ENCODE data around the gene LCN15.
"Not testable (repeated sequence)": the region's sequence is repeated elsewhere in the genome, so short reads cannot be mapped to it uniquely, and the experiment has no call there.

The LCN15 gene

DNA sequence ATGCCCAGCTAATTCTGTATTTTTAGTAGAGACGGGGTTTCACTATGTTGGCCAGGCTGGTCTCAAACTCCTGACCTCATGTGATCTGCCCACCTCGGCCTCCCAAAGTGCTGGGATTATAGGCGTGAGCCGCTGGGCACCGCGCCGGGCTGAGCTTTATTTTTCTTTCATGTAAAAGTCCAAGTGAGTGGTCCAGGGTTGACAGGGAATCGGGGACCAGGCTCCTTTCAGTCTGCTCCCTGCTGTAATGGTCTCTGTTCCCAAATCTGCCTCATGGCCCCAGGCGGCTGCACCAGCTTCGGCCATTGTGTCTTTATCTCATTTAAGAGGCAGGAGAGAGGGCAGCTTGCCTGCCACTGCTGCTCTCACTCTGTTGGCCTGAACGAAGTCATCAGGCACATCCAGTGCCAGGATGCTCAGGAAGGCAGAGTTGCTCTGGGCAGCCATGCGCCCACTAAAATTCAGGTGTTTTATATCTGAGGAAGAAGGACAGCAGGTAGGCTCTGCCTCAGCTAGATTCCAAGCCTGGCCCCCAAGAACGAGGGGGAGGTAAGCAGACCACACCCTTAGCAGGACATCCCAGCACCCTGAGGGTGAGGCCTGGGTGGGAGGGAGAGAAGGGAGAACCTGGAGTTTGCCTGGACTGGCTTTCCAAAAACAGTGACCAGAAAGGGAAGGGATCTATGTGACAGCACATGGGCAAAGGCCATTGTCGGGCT is 30.1 kb upstream of the LCN15 start:
- DNase-seq, result no peak

DNA sequence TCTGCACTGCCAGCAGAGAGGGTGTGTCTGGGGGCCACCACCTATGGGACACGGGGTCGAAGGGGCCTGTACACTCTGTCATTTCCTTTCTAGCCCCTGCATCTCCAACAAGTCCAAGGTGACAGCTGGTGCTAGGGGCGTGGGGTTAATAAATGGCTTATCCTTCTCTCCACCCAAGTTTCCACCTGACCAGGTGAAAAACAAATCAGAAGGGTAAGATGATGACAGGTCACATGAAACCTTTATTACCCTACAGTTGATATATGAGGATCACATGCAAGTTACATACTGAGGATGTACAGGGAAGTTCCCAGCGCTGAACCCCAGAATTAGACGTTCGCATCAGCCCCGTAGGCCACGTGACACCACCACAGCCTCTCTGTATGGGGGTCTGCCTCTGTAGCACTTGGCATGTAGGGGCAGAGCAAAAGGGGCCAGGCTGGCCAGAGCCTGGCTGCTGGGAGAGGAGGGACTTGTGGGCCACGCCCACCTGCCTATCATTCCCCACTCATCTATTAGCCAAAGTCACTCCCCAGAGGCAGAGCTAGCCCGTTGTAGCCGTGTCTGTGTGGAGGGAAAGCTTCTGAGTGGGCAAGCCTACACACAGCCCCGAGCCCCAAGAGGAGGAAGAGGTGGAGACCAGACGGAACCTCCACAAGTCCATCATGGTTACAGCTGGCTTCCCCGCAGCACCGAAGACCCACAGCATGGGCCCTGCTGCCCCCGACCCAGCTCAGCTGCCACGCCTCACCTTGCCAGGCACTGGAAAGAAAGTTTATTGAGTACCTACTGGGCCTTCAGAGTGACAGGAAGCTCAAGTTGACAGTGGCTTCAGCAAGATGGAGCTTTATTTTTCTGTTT is 29.0 kb upstream of the LCN15 start:
- no peak for DNase-seq

DNA sequence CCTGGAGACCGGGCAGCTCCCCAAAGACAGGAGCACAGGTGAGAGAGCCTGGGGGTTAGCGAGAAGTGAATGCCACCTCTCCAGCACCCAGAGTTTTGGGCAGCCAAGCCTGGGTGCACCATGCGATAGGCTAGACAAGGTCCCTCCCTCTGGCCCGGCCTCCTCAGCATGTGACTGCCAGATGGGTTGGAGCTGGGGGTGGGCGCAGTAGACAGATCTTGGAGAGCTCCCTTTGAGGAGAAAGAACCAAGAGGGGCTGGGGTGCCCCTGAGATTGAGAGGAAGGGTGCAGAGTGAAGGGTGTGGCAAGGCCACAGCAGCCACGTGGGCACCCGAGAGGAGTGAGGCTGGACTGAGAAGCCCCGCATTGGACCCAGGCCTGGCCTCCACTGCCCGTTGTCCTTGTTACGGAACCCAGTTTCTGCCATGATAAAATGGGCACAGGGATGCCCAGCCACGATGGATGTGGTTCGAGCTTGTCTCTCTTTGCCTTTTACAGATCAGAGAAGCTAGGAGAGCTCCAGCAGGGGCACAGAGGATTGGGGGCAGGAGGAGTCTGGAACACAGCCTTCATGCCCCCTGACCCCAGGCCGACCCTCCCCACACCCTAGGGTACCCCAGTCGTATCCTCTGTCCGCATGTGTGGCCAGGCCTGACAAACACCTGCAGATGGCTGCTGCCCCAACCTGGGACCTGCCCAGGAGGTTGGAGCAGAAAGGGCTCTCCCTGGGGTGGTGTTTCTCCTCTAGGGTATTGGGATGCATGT is 28.2 kb upstream of the LCN15 start:
- no peak for DNase-seq

DNA sequence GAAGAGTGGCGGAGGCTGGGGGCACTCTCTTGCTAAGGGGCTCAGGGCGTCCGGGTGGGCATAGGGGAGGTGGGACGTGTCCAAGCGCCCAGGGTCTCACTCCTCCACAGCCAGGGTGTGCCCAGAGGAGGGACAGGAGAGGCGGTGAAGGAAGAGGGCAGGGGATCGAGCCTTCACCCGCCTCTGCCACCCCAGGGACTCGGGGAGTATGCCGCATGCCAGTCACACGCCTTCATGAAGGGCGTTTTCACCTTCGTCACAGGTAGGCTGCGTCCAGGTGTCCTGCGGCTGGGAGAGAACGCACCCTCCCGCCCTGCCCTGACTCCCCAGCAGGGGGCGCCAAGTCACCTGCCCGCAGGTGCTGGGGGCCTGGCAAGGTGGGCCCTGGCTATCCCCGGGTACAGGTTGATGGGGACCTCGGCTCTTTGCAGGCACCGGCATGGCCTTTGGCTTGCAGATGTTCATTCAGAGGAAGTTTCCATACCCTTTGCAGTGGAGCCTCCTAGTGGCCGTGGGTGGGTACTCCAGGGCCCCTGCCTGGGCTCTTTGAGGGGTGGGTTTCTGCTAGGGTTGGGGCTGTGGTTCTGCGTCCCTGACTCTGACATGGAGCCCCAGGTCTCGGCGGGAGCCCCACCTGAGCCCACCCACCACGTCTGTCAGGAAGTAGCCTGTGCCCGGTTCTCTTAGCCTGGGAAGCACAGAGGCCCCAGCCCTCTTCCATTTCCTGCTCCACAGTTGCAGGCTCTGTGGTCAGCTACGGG is 27.4 kb upstream of the LCN15 start:
- no peak for DNase-seq

DNA sequence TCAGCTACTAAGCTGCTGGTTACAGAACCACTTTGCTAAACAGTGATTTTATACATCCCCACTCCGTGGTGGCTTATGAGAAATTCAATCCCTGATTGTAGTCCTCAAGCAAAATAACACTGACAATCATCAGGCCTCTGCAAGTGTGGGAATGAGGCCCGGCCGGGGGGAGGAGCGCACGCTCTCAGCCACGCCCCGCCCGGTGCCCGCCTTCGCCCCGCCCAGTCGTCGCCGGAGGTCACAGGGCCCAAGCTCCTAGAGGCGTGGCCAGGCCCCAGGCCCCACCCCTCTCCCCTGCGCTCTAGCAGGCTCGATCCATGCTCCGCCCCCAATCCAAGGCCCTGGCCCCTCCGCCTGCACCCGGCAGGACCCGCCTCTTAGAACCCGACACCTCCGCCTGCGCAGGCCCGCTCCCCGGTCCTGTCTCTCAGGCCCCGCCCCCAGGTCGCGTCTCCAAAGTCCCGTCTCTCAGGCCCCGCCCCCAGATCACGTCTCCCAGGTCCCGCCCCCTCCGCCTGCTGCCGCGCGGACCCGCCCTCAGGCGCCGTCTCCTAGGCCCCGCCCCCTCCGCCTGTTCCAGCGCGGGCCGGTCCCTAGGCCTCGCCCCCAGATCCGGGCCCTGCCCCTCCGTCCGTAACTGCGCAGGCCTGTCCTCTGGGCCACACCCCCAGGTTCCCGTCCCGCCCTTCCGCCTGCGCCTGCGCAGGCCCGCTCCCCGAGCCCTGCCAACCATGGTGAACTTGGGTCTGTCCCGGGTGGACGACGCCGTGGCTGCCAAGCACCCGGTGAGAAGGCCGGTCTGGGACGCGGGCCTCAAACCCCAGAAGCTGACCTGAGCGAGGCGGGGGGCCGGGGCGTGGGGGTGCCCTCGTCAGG is 26.6 kb upstream of the LCN15 start, which contains the start of gene TMEM141:
Gene TMEM141, plus strand, starts transcription at position 705 of the 876 bp plus-strand sequence. Its CDS starts 27 bp downstream, at position 732.
- DNase-seq, result peak; percentile 98

DNA sequence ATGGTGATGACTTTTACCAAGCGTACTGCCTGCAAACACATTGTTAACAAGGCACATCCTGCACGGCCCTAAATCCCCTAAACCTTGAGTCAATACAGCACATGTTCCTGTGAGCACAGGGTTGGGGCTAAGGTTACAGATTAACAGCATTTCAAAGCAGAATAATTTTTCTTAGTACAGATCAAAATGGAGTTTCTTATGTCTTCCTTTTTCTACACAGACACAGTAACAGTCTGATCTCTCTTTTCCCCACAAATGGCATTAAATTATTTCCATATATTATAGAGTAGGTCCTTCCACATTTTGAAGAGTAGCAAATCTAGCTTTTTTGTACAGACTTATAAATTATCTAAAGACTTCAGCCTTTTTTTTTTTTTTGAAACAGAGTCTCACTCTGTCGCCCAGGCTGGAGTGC is 25.2 kb upstream of the LCN15 start:
- DNase-seq, result no peak

DNA sequence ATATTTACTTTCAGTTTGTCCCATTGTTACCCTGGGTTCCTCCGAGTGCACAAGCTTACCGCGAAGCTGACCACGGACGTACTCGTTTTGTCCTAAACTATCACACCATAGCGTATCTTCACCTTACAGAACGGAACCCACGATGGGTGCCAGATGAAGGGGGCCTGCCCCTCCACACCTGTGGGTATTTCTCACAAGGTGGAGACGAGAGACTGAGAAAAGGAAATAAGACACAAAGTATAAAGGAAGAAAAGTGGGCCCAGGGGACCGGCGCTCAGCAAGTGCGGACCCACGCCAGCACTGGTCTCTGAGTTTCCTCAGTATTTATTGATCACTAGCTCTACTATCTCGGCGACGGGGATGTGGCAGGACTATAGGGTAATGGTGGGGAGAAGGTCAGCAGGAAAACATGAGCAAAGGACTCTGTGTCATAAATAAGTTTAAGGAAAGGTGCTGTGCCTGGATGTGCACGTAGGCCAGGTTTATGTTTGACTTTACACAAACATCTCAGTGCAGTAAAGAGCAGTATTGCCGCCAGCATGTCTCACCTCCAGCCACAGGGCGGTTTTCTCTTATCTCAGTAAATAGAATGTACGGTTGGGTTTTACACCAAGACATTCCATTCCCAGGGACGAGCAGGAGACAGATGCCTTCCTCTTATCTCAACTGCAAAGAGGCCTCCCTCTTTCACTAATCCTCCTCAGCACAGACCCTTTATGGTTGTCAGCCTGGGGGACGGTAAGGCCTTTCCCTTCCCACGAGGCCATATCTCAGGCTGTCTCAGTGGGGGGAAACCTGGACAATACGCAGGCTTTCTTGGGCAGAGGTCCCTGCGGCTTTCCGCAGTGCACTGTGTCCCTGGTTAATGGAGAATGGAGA is 24.6 kb upstream of the LCN15 start:
- not testable (repeated sequence) for DNase-seq

DNA sequence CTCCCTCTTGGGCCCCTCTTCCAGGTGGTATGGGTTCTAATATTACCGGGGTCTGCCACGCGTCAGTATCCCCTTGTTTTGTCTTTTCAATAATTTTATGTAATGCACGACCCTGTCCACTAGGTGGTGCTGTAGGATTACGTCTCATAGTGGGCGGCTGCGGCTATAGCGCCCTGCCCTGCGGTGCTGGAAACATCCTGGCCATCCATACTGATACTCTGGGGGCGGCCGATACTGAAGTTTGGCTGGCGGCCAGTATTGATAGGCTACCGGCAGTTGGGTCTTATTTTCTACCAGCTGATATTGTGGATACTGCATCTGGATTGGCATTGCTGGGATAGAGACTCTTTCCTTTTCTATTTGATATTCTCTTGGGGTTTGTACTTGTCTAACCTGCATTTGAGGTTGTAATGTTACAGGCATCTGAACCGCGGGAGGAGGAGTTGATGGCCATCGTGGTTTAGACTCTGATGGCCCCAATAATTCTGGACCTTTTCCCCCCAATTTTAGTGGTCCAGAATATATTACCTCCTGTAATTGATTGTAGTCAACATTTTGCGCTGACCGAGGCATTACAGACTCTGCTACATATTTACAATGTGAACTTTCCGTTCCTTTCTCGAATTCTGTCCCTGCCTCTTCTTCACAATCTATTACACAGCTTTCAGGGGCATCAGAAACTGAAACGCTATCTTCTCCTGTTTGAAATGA is 23.5 kb upstream of the LCN15 start:
- DNase-seq, result peak; percentile 56

DNA sequence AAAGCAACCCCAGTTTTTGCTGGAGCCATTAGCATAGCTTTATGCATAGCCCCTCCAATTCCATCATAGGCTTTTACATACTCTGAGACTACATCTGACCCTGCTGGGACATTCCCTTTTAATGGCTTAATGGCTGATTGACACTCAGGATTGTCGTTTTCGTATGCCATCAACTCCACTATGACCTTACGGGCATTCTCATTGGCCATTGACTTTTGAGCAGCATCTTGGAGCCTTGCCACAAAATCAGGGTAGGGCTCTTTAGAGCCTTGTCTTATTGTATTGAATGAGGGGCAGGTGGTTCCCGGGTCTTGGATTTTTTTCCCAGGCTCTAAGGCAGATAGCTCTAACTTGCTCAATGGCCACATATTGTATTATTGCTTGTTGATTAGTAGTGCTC is 22.7 kb upstream of the LCN15 start:
- not testable (repeated sequence) for DNase-seq

DNA sequence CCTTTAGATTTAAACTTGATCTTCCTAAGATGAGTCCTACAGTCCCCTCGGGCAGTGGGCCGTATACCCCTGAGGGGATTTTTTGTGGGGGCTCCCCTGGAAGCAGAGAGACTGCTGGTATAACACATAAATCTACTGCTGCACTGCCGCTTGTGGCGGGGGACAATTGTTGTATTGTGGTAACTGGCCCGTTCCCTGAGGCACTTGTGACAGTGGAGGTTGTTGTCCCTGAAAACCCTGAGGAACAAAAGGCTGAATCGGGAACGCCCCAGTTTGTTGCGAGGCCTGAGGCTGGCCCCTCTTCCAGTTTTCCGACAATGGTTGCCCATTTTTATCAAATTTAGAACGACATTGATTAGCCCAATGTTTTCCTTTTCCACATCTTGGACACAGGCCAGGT is 22.1 kb upstream of the LCN15 start:
- no peak for DNase-seq

DNA sequence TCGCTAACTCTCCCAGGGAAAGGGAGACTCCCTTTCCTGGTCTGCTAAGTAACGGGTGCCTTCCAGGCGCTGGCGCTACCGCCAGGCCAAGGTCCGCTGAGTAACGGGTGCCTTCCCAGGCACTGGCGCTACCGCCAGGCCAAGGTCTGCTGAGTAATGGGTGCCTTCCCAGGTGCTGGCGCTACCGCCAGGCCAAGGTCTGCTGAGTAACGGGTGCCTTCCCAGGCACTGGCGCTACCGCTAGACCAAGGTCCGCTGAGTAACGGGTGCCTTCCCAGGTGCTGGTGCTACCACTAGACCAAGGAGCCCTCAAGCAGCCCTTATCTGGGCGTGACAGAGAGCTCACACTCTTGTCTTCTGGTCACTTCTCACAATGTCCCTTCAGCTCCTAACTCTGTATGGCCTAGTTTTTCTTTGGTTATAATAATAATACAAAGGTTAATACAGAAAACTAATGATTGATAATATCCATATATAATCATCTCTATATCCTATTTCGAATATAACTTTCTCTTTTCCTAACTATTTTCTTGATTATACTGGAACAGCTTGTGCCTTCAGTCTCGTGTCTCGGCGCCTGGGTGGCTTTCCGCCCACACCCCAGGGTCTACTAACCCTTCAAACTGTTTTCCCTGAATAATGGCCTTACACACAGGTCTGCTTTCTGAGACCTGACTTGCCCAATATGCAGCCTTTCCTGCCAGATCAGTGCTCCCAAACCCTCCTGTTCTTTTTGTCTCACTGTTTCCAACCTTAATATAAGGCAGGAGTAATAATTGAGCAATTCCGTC is 21.4 kb upstream of the LCN15 start:
- DNase-seq, result not testable (repeated sequence)

DNA sequence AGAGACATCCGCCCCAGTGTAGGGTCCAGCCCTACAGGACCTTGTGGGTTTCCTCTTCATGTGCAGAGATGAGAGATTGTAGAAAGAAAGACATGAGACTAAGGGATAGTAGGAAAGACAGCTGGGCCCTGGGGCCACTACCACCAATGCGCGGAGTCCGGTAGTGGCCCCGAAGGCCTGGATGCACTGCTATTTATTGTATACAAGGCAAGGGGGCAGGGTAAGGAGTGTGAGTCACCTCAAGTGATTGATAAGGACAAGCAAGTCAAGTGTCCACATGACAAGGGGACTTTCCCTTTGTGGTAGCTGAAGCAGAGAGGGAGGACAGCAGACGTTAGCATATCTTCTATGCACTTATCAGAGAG is 20.7 kb upstream of the LCN15 start:
- DNase-seq, result no peak

DNA sequence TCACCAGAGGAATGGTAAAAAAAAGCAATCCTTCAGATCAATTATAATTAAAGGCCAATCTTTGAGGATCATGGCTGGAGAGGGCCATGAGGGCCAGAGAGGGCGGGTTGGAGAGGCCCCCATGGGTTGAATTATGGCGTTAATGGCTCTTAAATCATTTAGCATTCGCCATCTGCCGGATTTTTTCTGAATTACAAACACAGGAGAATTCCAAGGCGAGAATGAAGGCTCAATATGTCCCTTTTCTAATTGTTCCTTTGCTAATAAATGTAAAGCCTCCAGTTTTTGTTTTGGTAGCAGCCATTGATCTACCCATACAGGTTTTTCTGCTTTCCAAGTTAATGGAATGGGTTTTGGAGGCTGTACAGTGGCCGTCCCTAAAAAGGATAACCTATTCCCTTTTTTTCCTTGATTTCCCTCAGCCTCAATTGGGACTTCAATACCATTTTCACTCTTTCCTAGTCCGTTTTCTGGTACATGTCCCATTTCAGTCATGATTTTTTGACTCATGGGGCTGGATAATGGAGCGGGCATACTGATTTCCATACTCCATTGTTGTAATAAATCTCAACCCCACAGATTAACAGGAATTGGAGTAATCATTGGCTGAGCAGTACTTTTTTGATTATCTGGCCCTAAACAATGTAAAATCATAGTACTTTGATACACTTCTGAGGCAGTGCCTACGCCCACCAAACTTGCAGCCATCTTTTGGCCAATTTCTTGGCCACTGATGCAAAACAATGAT is 20.1 kb upstream of the LCN15 start:
- no peak for DNase-seq

DNA sequence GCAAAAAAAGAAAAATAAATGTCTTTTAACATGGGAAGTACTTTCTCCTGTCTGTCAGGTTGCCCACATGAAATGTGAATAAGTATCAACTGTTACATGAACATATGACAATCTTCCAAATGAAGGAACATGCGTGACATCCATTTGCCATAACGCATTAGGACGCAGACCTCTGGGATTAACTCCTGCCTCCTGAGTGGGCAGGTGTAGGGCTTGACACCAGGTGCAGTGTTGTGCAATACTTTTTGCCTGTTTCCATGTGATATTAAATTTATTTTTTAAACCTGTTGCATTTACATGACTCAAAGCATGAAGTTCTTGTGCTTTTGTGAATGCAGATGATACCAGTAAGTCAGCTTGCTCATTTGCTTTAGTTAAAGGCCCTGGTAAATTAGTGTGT is 18.1 kb upstream of the LCN15 start:
- no peak for DNase-seq

DNA sequence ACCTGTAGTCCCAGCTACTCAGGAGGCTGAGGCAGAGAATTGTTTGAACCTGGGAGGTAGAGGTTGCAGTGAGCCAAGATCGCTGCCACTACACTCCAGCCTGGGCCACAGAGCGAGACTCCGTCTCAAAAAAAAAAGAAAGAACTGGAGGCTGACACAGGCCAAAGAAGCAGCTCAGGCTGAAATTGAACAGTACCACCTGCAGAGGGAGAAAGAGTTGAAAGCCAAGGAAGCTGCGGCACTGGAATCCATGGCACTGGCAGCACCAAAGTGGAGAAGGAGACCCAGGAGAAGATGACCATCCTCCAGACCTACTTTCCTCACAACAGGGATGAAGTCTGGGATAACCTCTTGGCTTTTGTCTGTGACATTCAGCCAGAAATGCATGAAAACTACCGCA is 15.5 kb upstream of the LCN15 start:
- no peak for DNase-seq

DNA sequence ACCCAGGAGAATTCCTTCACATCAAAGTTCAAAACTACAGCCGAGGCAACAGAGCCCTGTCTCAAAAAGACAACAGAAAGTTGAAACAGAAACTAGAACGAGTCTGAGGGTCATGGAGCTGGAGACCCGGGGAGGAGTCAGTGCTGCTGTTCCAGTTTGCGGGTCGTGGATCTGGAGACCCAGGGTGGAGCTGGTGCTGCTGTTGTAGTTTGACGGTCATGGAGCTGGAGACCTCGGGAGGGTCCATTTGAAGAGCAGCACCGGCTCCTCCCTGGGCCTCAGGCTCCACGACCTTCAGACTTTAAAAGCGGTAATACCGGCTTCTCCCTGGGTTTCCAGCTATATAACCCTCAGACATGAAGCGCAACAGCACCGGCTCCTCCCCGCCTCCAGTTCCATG is 13.0 kb upstream of the LCN15 start:
- no peak for DNase-seq

DNA sequence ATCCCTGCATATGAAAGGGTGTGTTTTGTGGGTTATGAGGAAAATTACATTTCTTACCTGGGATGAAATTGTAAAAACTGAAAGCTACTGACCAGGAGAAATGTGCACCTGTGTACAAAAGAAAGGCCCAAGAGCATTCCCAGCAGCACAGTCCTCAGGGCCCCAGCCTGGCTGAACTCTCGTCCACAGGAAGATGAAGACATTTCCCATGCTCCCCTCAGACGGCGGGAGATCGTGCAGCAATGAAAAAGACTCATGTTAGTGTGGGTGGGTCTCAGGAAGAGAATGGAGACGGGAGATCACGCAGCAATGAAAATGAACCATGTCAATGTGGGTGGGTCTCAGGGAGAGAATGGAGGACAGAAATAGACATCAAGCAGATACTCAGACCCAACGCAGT is 12.6 kb upstream of the LCN15 start:
- no peak for DNase-seq

DNA sequence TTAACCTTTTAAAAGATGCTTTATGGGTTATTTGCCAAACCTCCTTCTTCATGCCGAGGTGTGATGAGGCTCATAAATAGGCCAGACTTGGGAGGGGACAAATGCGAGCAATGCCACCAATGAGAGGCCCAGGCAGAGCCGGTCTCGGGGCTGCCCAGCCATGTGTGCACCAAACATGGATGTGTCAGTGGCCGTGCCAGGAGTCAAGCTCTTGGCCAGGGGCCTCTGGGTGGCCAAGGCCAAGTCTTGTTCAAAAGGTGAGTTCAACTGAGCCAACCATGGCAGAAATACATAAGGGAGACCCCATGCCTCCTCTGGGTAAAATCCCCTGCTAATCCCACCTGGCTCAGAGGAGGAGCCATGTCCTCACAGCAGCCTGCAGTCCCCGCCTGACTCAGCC is 10.9 kb upstream of the LCN15 start:
- no peak for DNase-seq
